HEK293T (cell line): Measurements from ENCODE around the gene RBFOX1.

Source experiments
- BHLHE40 ChIP-seq: fragments of 450-650 bp; IDR thresholded peaks from 2 replicates; pipeline ENCODE4 v1.6.1; 2016; ENCODE audit warnings: mild to moderate bottlenecking, moderate library complexity, borderline replicate concordance
- ELF4 ChIP-seq: fragments of 450-650 bp; IDR thresholded peaks from 2 replicates; pipeline ENCODE4 v1.6.1; 2017; ENCODE audit warnings: antibody characterized with exemption
- FOXK2 ChIP-seq: fragments of 450-650 bp; IDR thresholded peaks from 2 replicates; pipeline ENCODE4 v1.6.1; 2016; ENCODE audit warnings: mild to moderate bottlenecking
- FOXM1 ChIP-seq: fragments of 450-650 bp; IDR thresholded peaks from 2 replicates; pipeline ENCODE4 v1.6.1; 2017; ENCODE audit warnings: mild to moderate bottlenecking, borderline replicate concordance
- HDGF ChIP-seq: fragments of 450-650 bp; IDR thresholded peaks from 2 replicates; pipeline ENCODE4 v1.6.1; 2017; ENCODE audit warnings: antibody characterized with exemption, borderline replicate concordance
- L3MBTL2 ChIP-seq: fragments of 450-650 bp; conservative IDR thresholded peaks from 2 replicates; pipeline ENCODE4 v1.6.1; 2016; ENCODE audit warnings: mild to moderate bottlenecking
- LEF1 ChIP-seq: fragments of 450-650 bp; IDR thresholded peaks from 2 replicates; pipeline ENCODE4 v1.6.1; 2017; ENCODE audit warnings: mild to moderate bottlenecking, borderline replicate concordance
- NFRKB ChIP-seq: fragments of 450-650 bp; IDR thresholded peaks from 2 replicates; pipeline ENCODE4 v1.6.1; 2016; ENCODE audit warnings: mild to moderate bottlenecking, moderate library complexity
- SP1 ChIP-seq: fragments of 450-650 bp; IDR thresholded peaks from 2 replicates; pipeline ENCODE4 v1.6.1; 2017
- SUZ12 ChIP-seq: fragments of 450-650 bp; IDR thresholded peaks from 2 replicates; pipeline ENCODE4 v1.6.1; 2016; ENCODE audit warnings: mild to moderate bottlenecking
- TARDBP ChIP-seq: fragments of 450-650 bp; IDR thresholded peaks from 2 replicates; pipeline ENCODE4 v1.6.1; 2016
- ZNF384 ChIP-seq: fragments of 450-650 bp; IDR thresholded peaks from 2 replicates; pipeline ENCODE4 v1.6.1; 2016
- TF ChIP-seq, protein P1 (sequence below): fragments of 450-650 bp; IDR thresholded peaks from 2 replicates; pipeline ENCODE4 v1.6.1; 2016

DNA sequence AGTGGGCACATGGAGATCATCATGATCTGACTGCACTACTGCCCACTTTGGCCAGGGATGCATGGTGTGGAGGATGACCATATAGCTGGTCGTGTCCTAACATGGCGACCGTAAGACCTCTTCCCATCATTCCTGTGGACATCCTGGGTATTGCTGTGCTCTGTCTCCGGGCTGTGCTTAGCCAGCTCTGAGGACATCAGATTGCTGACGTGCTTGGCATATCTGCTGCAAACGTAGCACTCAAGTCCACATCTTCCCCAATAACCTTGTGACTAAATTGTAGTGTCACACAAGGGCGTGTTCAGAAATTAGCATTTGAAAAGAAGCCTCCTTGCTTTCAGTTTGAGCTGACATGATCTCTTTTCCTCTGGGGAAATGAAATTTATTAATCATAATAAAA, 373.2 kb downstream of the RBFOX1 start:
- no peak for TF ChIP-seq BHLHE40
- no peak for TF ChIP-seq SP1
- no peak for TF ChIP-seq SUZ12
- TF ChIP-seq TARDBP: no peak
- TF ChIP-seq FOXM1: no peak
- no peak for TF ChIP-seq ZNF384
- TF ChIP-seq, protein P1, sequence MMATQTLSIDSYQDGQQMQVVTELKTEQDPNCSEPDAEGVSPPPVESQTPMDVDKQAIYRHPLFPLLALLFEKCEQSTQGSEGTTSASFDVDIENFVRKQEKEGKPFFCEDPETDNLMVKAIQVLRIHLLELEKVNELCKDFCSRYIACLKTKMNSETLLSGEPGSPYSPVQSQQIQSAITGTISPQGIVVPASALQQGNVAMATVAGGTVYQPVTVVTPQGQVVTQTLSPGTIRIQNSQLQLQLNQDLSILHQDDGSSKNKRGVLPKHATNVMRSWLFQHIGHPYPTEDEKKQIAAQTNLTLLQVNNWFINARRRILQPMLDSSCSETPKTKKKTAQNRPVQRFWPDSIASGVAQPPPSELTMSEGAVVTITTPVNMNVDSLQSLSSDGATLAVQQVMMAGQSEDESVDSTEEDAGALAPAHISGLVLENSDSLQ: no peak
- no peak for TF ChIP-seq ELF4
- no peak for TF ChIP-seq FOXK2
- TF ChIP-seq LEF1: no peak
- no peak for TF ChIP-seq HDGF
- TF ChIP-seq L3MBTL2: no peak
- no peak for TF ChIP-seq NFRKB
